ENCODE measurements around the gene ACTL10.

GRCh38 chr20:33702861-33703260 lies 36.1 kb downstream of the ACTL10 start:
- TF ChIP-seq CTCF (conservative IDR thresholded peaks at IDR 0.05; ENCODE audit: low read depth in 2 of 2) (no peak), JUNB (IDR thresholded peaks at IDR 0.05; ENCODE audit: unreplicated experiment) (no peak), POLR2AphosphoS5 (IDR thresholded peaks at IDR 0.05; ENCODE audit: low read depth) (no peak), EZH2 (IDR thresholded peaks at IDR 0.05; ENCODE audit: low read depth, unreplicated experiment) (no peak), CREB1 (CRISPR knock-in tag; IDR thresholded peaks at IDR 0.05; ENCODE audit: low read depth) (no peak), NANOG (IDR thresholded peaks at IDR 0.05; ENCODE audit: borderline replicate concordance) (no peak), EZH2phosphoT487 (IDR thresholded peaks at IDR 0.05; ENCODE audit: unreplicated experiment) (no peak), REST (IDR thresholded peaks at IDR 0.05; ENCODE audit: unreplicated experiment) (no peak), ZNF114 (CRISPR knock-in tag; IDR thresholded peaks at IDR 0.05) (no peak), ETS1 (IDR thresholded peaks at IDR 0.05) (no peak)

Measured in GM23338 (cell line).